Measurements from ENCODE around the gene CCL23.

DNA sequence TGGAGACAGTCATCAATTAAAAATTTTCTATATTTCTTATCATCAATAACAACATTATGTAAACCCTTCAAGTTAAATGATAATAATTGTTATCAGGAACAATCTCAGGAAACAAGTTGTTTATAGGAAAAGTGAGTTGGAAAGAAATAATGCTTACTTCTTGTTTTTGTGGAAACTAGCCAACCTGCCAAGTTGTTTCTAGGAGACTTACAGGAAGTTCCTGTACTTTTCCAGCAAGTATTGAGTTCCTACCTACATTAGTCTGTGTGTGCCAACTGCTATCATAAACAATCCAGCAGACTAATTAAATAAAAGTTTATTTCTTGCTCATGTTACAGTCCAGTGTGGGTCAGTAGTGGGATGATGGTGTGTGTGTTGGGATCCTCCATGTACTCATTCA lies 29.6 kb downstream of the CCL23 start:
- no peak for TF ChIP-seq EZH2 (IDR thresholded peaks at IDR 0.05; ENCODE audit: low read length)
- TF ChIP-seq, protein P1, sequence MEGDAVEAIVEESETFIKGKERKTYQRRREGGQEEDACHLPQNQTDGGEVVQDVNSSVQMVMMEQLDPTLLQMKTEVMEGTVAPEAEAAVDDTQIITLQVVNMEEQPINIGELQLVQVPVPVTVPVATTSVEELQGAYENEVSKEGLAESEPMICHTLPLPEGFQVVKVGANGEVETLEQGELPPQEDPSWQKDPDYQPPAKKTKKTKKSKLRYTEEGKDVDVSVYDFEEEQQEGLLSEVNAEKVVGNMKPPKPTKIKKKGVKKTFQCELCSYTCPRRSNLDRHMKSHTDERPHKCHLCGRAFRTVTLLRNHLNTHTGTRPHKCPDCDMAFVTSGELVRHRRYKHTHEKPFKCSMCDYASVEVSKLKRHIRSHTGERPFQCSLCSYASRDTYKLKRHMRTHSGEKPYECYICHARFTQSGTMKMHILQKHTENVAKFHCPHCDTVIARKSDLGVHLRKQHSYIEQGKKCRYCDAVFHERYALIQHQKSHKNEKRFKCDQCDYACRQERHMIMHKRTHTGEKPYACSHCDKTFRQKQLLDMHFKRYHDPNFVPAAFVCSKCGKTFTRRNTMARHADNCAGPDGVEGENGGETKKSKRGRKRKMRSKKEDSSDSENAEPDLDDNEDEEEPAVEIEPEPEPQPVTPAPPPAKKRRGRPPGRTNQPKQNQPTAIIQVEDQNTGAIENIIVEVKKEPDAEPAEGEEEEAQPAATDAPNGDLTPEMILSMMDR (optimal IDR thresholded peaks at IDR 0.05 in 1 of 3, IDR thresholded peaks at IDR 0.05 in 1 of 3, conservative IDR thresholded peaks at IDR 0.05 in 1 of 3; ENCODE audit: extremely low read depth in 1 of 3, insufficient read depth in 2 of 3, low read length in 3 of 3) = no peak
